ENCODE results near the gene RIPOR1.

The RIPOR1 gene

DNA sequence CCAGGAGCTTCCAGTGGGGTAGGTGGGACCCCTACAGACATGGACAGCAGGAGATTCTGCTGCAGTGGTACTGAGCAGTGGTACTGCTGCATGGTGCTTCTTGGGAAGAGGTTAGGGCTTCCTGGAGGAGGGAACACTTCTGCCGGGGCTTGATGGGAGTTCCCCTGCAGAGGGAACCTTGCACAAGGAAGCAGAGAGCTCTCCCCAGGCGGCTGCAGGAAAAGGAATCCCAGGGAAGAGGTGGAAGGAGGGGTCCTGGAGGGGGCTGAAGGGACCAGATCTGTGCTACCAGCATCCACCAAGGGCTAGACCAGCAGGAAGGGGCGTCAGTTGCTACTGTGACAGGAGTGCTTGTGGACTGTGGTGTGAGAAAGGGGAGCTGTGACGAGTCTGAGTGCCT, 10.6 kb downstream of the RIPOR1 start:
- Histone ChIP-seq H3K4me2 (ENCODE audit: low read length) (no peak overlapping the region), H3F3A (ENCODE audit: insufficient read depth, low read length) (no peaks in the 10 kb centered on the region), H3K27me3 (ENCODE audit: insufficient read depth, low read length) (peaks cover 10% of the 10 kb centered on the region; the same call in 1 of the 2 replicates), H4K20me1 (ENCODE audit: insufficient read depth, low read length) (no peaks in the 10 kb centered on the region), H3K79me2 (ENCODE audit: insufficient read depth, low read length) (no peaks in the 10 kb centered on the region), H3K27ac (ENCODE audit: low read depth, low read length, poor library complexity, severe bottlenecking) (no peak overlapping the region), H3K36me3 (ENCODE audit: insufficient read depth, low read length) (no peaks in the 10 kb centered on the region; the same call in 1 of the 2 replicates), H3K9me2 (ENCODE audit: low read depth, low read length) (no peaks in the 10 kb centered on the region), H3K9me3 (ENCODE audit: low read length) (no peaks in the 10 kb centered on the region), H3K4me1 (ENCODE audit: insufficient read depth, low read length, severe bottlenecking) (peaks cover 23% of the 10 kb centered on the region), H2AFZ (ENCODE audit: low read length) (no peak overlapping the region), H3K4me3 (ENCODE audit: low read depth, low read length, poor library complexity, severe bottlenecking) (no peak overlapping the region), H3K9ac (ENCODE audit: low read length) (no peak overlapping the region)
- TF ChIP-seq, protein P1, sequence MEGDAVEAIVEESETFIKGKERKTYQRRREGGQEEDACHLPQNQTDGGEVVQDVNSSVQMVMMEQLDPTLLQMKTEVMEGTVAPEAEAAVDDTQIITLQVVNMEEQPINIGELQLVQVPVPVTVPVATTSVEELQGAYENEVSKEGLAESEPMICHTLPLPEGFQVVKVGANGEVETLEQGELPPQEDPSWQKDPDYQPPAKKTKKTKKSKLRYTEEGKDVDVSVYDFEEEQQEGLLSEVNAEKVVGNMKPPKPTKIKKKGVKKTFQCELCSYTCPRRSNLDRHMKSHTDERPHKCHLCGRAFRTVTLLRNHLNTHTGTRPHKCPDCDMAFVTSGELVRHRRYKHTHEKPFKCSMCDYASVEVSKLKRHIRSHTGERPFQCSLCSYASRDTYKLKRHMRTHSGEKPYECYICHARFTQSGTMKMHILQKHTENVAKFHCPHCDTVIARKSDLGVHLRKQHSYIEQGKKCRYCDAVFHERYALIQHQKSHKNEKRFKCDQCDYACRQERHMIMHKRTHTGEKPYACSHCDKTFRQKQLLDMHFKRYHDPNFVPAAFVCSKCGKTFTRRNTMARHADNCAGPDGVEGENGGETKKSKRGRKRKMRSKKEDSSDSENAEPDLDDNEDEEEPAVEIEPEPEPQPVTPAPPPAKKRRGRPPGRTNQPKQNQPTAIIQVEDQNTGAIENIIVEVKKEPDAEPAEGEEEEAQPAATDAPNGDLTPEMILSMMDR (IDR thresholded peaks at IDR 0.05; ENCODE audit: low read length): no peak
- TF ChIP-seq EZH2 (IDR thresholded peaks at IDR 0.05; ENCODE audit: borderline replicate concordance, low read length): no peak

DNA sequence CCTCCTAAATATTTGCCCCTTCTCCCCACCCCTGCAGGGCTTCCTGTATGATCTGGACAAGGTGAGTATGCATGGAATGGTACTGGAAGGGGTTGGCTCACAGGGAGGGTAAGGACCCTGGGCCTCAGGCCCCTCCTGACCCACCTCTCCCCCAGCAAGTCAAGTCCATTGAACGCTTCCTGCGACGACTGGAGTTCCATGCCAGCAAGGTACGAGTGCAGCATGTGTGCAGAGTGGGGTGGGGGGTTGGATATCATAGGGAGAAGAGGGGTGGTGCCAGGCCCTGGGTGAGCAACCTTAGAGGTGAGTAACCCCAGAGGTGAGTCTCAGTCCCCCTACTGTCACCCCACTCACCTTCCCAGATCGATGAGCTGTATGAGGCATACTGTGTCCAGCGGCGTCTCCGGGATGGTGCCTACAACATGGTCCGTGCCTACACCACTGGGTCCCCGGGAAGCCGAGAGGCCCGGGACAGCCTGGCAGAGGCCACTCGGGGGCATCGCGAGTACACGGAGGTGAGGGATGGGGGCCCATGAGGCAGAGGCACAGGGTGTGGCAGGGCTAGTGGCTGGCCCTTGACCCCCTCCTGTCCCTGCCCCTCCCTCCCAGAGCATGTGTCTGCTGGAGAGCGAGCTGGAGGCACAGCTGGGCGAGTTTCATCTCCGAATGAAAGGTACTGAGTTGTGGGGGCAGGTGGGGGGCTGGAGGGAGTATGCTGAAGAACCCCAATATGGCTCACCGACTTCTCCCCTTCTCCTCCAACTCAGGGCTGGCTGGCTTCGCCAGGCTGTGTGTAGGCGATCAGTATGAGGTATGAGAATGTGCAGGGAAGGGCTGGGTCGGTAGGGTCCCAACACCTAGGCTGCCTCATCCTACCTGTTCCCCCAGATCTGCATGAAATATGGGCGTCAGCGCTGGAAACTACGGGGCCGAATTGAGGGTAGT, 11.3 kb downstream of the RIPOR1 start:
- no peaks in the 10 kb centered on the region for H3K9me2 ChIP-seq (ENCODE audit: low read depth, low read length)
- peaks cover 10% of the 10 kb centered on the region; the same call in 1 of the 2 replicates for H3K27me3 ChIP-seq (ENCODE audit: insufficient read depth, low read length)
- H3K4me1 ChIP-seq (ENCODE audit: insufficient read depth, low read length, severe bottlenecking): peaks cover 28% of the 10 kb centered on the region
- H3K4me3 ChIP-seq (ENCODE audit: low read depth, low read length, poor library complexity, severe bottlenecking): no peak overlapping the region
- no peaks in the 10 kb centered on the region; the same call in 1 of the 2 replicates for H3K36me3 ChIP-seq (ENCODE audit: insufficient read depth, low read length)
- no peak overlapping the region for H3K9ac ChIP-seq (ENCODE audit: low read length)
- no peak for TF ChIP-seq EZH2 (IDR thresholded peaks at IDR 0.05; ENCODE audit: borderline replicate concordance, low read length)
- TF ChIP-seq, protein P1 (IDR thresholded peaks at IDR 0.05; ENCODE audit: low read length): no peak
- no peaks in the 10 kb centered on the region for H3K79me2 ChIP-seq (ENCODE audit: insufficient read depth, low read length)
- no peaks in the 10 kb centered on the region for H4K20me1 ChIP-seq (ENCODE audit: insufficient read depth, low read length)
- H3K4me2 ChIP-seq (ENCODE audit: low read length): no peak overlapping the region
- no peak overlapping the region for H2AFZ ChIP-seq (ENCODE audit: low read length)
- H3K27ac ChIP-seq (ENCODE audit: low read depth, low read length, poor library complexity, severe bottlenecking): no peak overlapping the region
- H3F3A ChIP-seq (ENCODE audit: insufficient read depth, low read length): no peaks in the 10 kb centered on the region
- H3K9me3 ChIP-seq (ENCODE audit: low read length): no peaks in the 10 kb centered on the region

DNA sequence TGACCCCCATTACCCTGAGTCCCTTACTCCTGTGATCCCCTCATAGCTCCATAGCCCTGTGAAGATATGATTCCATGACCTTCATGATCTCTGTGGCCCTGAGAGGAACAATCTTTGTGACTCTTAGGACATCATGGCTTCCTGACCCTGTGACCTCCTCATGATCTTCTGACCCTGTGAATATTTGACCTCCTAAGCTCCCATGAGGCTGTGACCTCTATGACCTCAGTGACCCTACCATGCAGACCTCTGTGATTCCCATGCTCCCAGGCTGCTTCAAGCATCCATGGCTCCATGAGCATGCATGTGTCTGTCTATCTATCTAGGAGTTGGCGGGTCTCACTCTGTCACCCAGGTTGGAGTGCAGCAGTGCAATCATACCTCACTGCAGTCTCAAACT, 12.1 kb downstream of the RIPOR1 start:
- Histone ChIP-seq H3K9me2 (ENCODE audit: low read depth, low read length) (no peaks in the 10 kb centered on the region), H3F3A (ENCODE audit: insufficient read depth, low read length) (no peaks in the 10 kb centered on the region), H2AFZ (ENCODE audit: low read length) (no peak overlapping the region), H4K20me1 (ENCODE audit: insufficient read depth, low read length) (no peaks in the 10 kb centered on the region), H3K4me3 (ENCODE audit: low read depth, low read length, poor library complexity, severe bottlenecking) (no peak overlapping the region), H3K27ac (ENCODE audit: low read depth, low read length, poor library complexity, severe bottlenecking) (no peak overlapping the region), H3K4me2 (ENCODE audit: low read length) (no peak overlapping the region), H3K27me3 (ENCODE audit: insufficient read depth, low read length) (peaks cover 6% of the 10 kb centered on the region; the same call in 1 of the 2 replicates), H3K79me2 (ENCODE audit: insufficient read depth, low read length) (no peaks in the 10 kb centered on the region), H3K9ac (ENCODE audit: low read length) (no peak overlapping the region), H3K36me3 (ENCODE audit: insufficient read depth, low read length) (no peaks in the 10 kb centered on the region; the same call in 1 of the 2 replicates), H3K9me3 (ENCODE audit: low read length) (no peaks in the 10 kb centered on the region), H3K4me1 (ENCODE audit: insufficient read depth, low read length, severe bottlenecking) (peaks cover 36% of the 10 kb centered on the region)
- TF ChIP-seq, protein P1 (IDR thresholded peaks at IDR 0.05; ENCODE audit: low read length): no peak
- TF ChIP-seq EZH2 (IDR thresholded peaks at IDR 0.05; ENCODE audit: borderline replicate concordance, low read length): no peak
